Measurements from ENCODE around the gene AGAP1. TPM values are rescaled to one million over a fixed set of nuclear protein-coding genes. Genes with fewer than 3 reads are reported as not detected.
A peak's percentile ranks its signal among the peaks of the same experiment; 100 is the strongest.

The AGAP1 gene
- total RNA-seq, 1 donor from 2014 or later: 39.0 TPM

GRCh38 chr2:235543851-235544688 is 50.2 kb downstream of the AGAP1 start:
- H3K4me3 Mint-ChIP-seq (ENCODE audit: unreplicated experiment): no peak overlapping the region
- H3K36me3 Mint-ChIP-seq (ENCODE audit: low read depth): no peaks in the 10 kb centered on the region
- TF ChIP-seq CTCF (IDR thresholded peaks at IDR 0.05): no peak
- peaks cover 4% of the 10 kb centered on the region for H3K4me1 Mint-ChIP-seq (ENCODE audit: low read depth)
- no peaks in the 10 kb centered on the region for H3K27me3 Mint-ChIP-seq (ENCODE audit: low read depth)
- DNase-seq (ENCODE audit: low spot score): peak; percentile 67
- no peak overlapping the region for H3K27ac Mint-ChIP-seq (ENCODE audit: unreplicated experiment)
- no peaks in the 10 kb centered on the region for H3K9me3 Mint-ChIP-seq (ENCODE audit: low read depth)

- Mint-ChIP-seq H3K36me3 (ENCODE audit: low read depth) (no peaks in the 10 kb centered on the region), H3K4me1 (ENCODE audit: low read depth) (peaks cover 4% of the 10 kb centered on the region), H3K9me3 (ENCODE audit: low read depth) (no peaks in the 10 kb centered on the region), H3K4me3 (ENCODE audit: unreplicated experiment) (no peak overlapping the region), H3K27ac (ENCODE audit: unreplicated experiment) (no peak overlapping the region), H3K27me3 (ENCODE audit: low read depth) (no peaks in the 10 kb centered on the region)
- no peak for DNase-seq (ENCODE audit: low spot score)
- TF ChIP-seq CTCF (IDR thresholded peaks at IDR 0.05): no peak
Observed at GRCh38 chr2:235544689-235544969, 50.8 kb downstream of the AGAP1 start.

- H3K9me3 Mint-ChIP-seq (ENCODE audit: low read depth): no peaks in the 10 kb centered on the region
- no peaks in the 10 kb centered on the region for H3K36me3 Mint-ChIP-seq (ENCODE audit: low read depth)
- no peak for TF ChIP-seq CTCF (IDR thresholded peaks at IDR 0.05)
- peak; percentile 60 for DNase-seq (ENCODE audit: low spot score)
- no peak overlapping the region for H3K27ac Mint-ChIP-seq (ENCODE audit: unreplicated experiment)
- H3K4me3 Mint-ChIP-seq (ENCODE audit: unreplicated experiment): no peak overlapping the region
- H3K4me1 Mint-ChIP-seq (ENCODE audit: low read depth): peaks cover 4% of the 10 kb centered on the region
- no peaks in the 10 kb centered on the region for H3K27me3 Mint-ChIP-seq (ENCODE audit: low read depth)
Observed at GRCh38 chr2:235545339-235546150, 51.7 kb downstream of the AGAP1 start.

GRCh38 chr2:235546151-235546435 is 52.2 kb downstream of the AGAP1 start:
- Mint-ChIP-seq H3K4me3 (ENCODE audit: unreplicated experiment) (no peak overlapping the region), H3K36me3 (ENCODE audit: low read depth) (no peaks in the 10 kb centered on the region), H3K9me3 (ENCODE audit: low read depth) (no peaks in the 10 kb centered on the region), H3K27ac (ENCODE audit: unreplicated experiment) (no peak overlapping the region), H3K27me3 (ENCODE audit: low read depth) (no peaks in the 10 kb centered on the region), H3K4me1 (ENCODE audit: low read depth) (peaks cover 4% of the 10 kb centered on the region)
- peak; percentile 32 for DNase-seq (ENCODE audit: low spot score)
- TF ChIP-seq CTCF (IDR thresholded peaks at IDR 0.05): no peak

GRCh38 chr2:235546436-235546835 is 52.6 kb downstream of the AGAP1 start:
- H3K4me1 Mint-ChIP-seq (ENCODE audit: low read depth): peaks cover 4% of the 10 kb centered on the region
- H3K27ac Mint-ChIP-seq (ENCODE audit: unreplicated experiment): no peak overlapping the region
- H3K4me3 Mint-ChIP-seq (ENCODE audit: unreplicated experiment): no peak overlapping the region
- H3K9me3 Mint-ChIP-seq (ENCODE audit: low read depth): no peaks in the 10 kb centered on the region
- H3K36me3 Mint-ChIP-seq (ENCODE audit: low read depth): no peaks in the 10 kb centered on the region
- peak; percentile 41 for DNase-seq (ENCODE audit: low spot score)
- TF ChIP-seq CTCF (IDR thresholded peaks at IDR 0.05): no peak
- no peaks in the 10 kb centered on the region for H3K27me3 Mint-ChIP-seq (ENCODE audit: low read depth)
